K562 (cell line): ENCODE measurements around the gene GPR152. TPM values are rescaled to one million over a fixed set of nuclear protein-coding genes. Genes with fewer than 3 reads are reported as not detected.

Experiments
- ATAC-seq: fragments of 200-7000 bp; cut with Tn5 transposase; 3 replicates; pipeline ENCODE4 v1.9.1; 2020; ENCODE audit warnings: moderate library complexity
- BruUV-seq: library from RNA; stranded (reverse); fragments of 400-500 nt; replicated peaks from 2 replicates; lab custom pipeline; 2021; lab: Mats Ljungman, UMichigan
- CTCF ChIA-PET: fragments of 300-600 bp; formaldehyde crosslinking; extraction: SDS; loops from one replicate; lab custom pipeline; 2021; ENCODE audit warnings: low intra/inter-chr PET ratio; lab: Yijun Ruan, JAX
- POLR2A ChIA-PET: fragments of 300-600, 350-650 bp; sonication (Branson Sonifier 250); formaldehyde crosslinking; extraction: SDS; loops from one replicate; lab custom pipeline; 2021; ENCODE audit warnings: antibody characterized with exemption, inconsistent platforms; lab: Yijun Ruan, JAX
- DNase-seq, 4 experiments: peaks; one replicate each; pipeline versions ENCODE4 v3.0.0 to v3.0.0-alpha.2; 2011 to 2018; ENCODE audit warnings: low spot score in 3 of 4, mixed read lengths in 3 of 4; ENCODE audit errors: extremely low read depth in 1 of 4
- FAIRE-seq: peaks from 2 replicates; lab custom pipeline; 2011; peaks lifted over from hg19 to GRCh38; lab: Jason Lieb, UNC
- H2AFZ ChIP-seq: 2 replicates; pipeline ENCODE4 v1.6.0; 2011; ENCODE audit warnings: low read depth, low read length, control low read depth, inconsistent platforms
- H3K27ac ChIP-seq: fragments of 200-600 bp; 3 replicates; pipeline ENCODE4 v1.8.0; 2011; ENCODE audit warnings: low read depth, mild to moderate bottlenecking, control low read depth, inconsistent platforms, low read length, moderate library complexity, mixed read lengths; ENCODE audit errors: extremely low read depth
- H3K27me3 ChIP-seq, 2 experiments: fragments of 300-600 bp in 1 of 2; 2 replicates in 1 of 2; 3 replicates in 1 of 2; pipeline versions ENCODE4 v1.6.0 to v1.8.0; 2011; ENCODE audit warnings: inconsistent platforms in 2 of 2, low read length in 2 of 2, mild to moderate bottlenecking in 1 of 2, mixed read lengths in 1 of 2, moderate library complexity in 1 of 2; ENCODE audit not compliant: control insufficient read depth in 2 of 2, insufficient read depth in 2 of 2
- H3K36me3 ChIP-seq: fragments of 300-600 bp; 3 replicates; pipeline ENCODE4 v1.8.0; 2011; ENCODE audit warnings: mild to moderate bottlenecking, low read length, inconsistent platforms; ENCODE audit not compliant: control insufficient read depth, insufficient read depth
- H3K4me1 ChIP-seq, 2 experiments: fragments of 200-600 bp in 1 of 2; replicated peaks in 1 of 2; 2 replicates in 1 of 2; 3 replicates in 1 of 2; pipeline versions ENCODE4 v1.5.1 to v1.8.0; 2011; ENCODE audit warnings: inconsistent platforms in 2 of 2, low read length in 2 of 2, mild to moderate bottlenecking in 1 of 2, mixed read lengths in 1 of 2, moderate library complexity in 1 of 2; ENCODE audit not compliant: control insufficient read depth in 2 of 2, insufficient read depth in 2 of 2
- H3K4me2 ChIP-seq: 2 replicates; pipeline ENCODE4 v1.6.1; 2011; ENCODE audit warnings: low read length, control low read depth, inconsistent platforms, mixed read lengths; ENCODE audit not compliant: insufficient read depth
- H3K4me3 ChIP-seq: fragments of 200-600 bp; sonication (generic), shearing (Covaris generic); 2 replicates; pipeline ENCODE4 v1.5.1; 2016; ENCODE audit warnings: control low read depth, inconsistent platforms
- H3K79me2 ChIP-seq: fragments of 200-600 bp; 3 replicates; pipeline ENCODE4 v1.8.0; 2011; ENCODE audit warnings: low read length, inconsistent platforms; ENCODE audit not compliant: control insufficient read depth, insufficient read depth
- H3K9ac ChIP-seq, 2 experiments: 2 replicates each; pipeline versions ENCODE4 v1.6.0 to v1.6.1; 2011; ENCODE audit warnings: low read depth in 2 of 2, low read length in 2 of 2, control low read depth in 1 of 2, inconsistent platforms in 1 of 2, mild to moderate bottlenecking in 1 of 2, mixed read lengths in 1 of 2; ENCODE audit not compliant: insufficient read depth in 1 of 2
- H3K9me1 ChIP-seq: one replicate; pipeline ENCODE4 v1.6.0; 2011; ENCODE audit warnings: inconsistent platforms, mild to moderate bottlenecking, low read length, moderate library complexity; ENCODE audit not compliant: control insufficient read depth, insufficient read depth
- H3K9me3 ChIP-seq: replicated peaks from 2 replicates; pipeline ENCODE4 v1.5.1; 2011; ENCODE audit warnings: low read depth, low read length, inconsistent platforms; ENCODE audit not compliant: control insufficient read depth, insufficient read depth
- H4K20me1 ChIP-seq: replicated peaks from 2 replicates; pipeline ENCODE4 v1.6.1; 2011; ENCODE audit warnings: low read length, inconsistent platforms, mixed read lengths; ENCODE audit not compliant: control insufficient read depth, insufficient read depth
- MEF2D ChIP-seq: conservative IDR thresholded peaks from 2 replicates; pipeline ENCODE4 v1.6.1; 2016; ENCODE audit warnings: low read depth, missing genetic modification characterization, missing compliant biosample characterization
- WGBS: fragments of 100-300 bp; shearing (Covaris generic); methylation state at CpG from one replicate; pipeline ENCODE4 v1.1.6; 2016; ENCODE audit warnings: low coverage, mixed read lengths; ENCODE audit not compliant: insufficient coverage; ENCODE audit errors: missing lambda C conversion rate; 5-methylcytosine and 5-hydroxymethylcytosine counted together
- in situ Hi-C: fragments of 300-500 bp; cut with MboI; formaldehyde crosslinking; loops from 4 replicates; pipeline ENCODE4 v1.15.0; 2018; ENCODE audit warnings: inconsistent platforms, mixed read lengths
- intact Hi-C: fragments of 100-400 bp; cut with micrococcal nuclease; formaldehyde crosslinking; loops from 2 replicates; pipeline ENCODE4 v1.14.2; 2022
- polyA plus RNA-seq, 8 experiments: library from polyadenylated mRNA; depleted of rRNA in 4 of 8; stranded (reverse) in 5 of 8; unstranded in 3 of 8; fragments of >200 nt; fragmentation: Nextera tagmentation in 2 of 8; fragmentation: Illumina TruSeq in 1 of 8; extraction: Ambion mirVana in 2 of 8; extraction: Trizol in 1 of 8; gene quantifications; 2 replicates each; pipeline versions ENCODE4 v1.2.1 to v1.2.3, GENCODE V29; 2011 to 2014; ENCODE audit warnings: inconsistent platforms in 1 of 8, missing spikeins in 1 of 8
- total RNA-seq, 7 experiments: library from RNA; depleted of rRNA in 6 of 7; stranded (reverse); fragments of >200 nt in 6 of 7; fragmentation: Illumina TruSeq in 2 of 7; extraction: Trizol in 2 of 7; gene quantifications; 2 replicates each; pipeline versions ENCODE4 v1.2.1 to v1.2.3, GENCODE V29; 2011 to 2021; ENCODE audit warnings: low replicate concordance in 1 of 7
- TF ChIP-seq, protein P1 (sequence below): fragments of 250-450 bp; sonication (Bioruptor Pico); IDR thresholded peaks from 2 replicates; pipeline ENCODE4 v1.8.0; 2022; ENCODE audit warnings: inconsistent platforms, mild to moderate bottlenecking, moderate library complexity, borderline replicate concordance
- TF ChIP-seq, protein P2 (sequence below): sonication (generic); formaldehyde crosslinking; IDR thresholded peaks from 2 replicates; pipeline ENCODE4 v1.8.0; 2022; ENCODE audit warnings: missing genetic modification reagents, mild to moderate bottlenecking, moderate library complexity, borderline replicate concordance

GPR152 gene
- total and polyA plus RNA-seq, 9 of the 15 experiments (the other 6 are each of a cell fraction or from before 2014, with no cell fraction given) = not detected

DNA sequence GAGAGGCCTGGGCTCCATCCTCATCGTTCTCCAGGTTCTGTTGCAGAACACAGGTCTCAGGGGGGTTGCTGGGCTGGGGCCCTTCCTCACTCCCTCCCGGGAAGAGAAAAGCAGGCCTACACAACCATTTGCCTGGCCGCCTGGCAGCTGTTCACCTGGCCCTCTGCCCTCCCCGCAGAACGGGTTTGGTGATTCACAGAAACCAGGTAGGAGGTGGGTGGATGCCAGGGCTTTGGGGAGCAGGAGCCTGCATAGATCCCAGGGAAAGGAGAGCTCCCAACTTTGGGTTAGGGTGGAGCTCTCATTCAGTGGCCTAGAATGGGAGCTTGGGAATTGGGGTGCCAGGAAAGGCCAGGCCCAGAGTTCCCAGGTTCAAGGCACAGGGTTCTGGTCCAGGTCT lies 15.5 kb upstream of the GPR152 start:
- no peak overlapping the region; the same call in 2 of the 3 replicates for H3K27ac ChIP-seq
- ChIA-PET POLR2A (interaction anchor here (0.5 to 1.7 kb wide), 4 partner anchors 10 to 77 kb away, joined by 3 to 4 read pairs (median 3); partner anchors contain the start of gene AIP), CTCF (interaction anchor here (1.3 kb wide), 1 partner anchor 66 kb away, joined by 3 read pairs; no protein-coding TSS in a partner anchor)
- H3K79me2 ChIP-seq = peaks cover 12% of the 10 kb centered on the region
- WGBS = 62% methylated on average over 5 of the region's 5 CpGs
- H3K36me3 ChIP-seq = no peaks in the 10 kb centered on the region
- no peak overlapping the region for H2AFZ ChIP-seq
- H3K27me3 ChIP-seq = no peaks in the 10 kb centered on the region
- ATAC-seq (no peak), DNase-seq (no peak), FAIRE-seq (no peak)
- H3K4me3 ChIP-seq = peak overlapping the region; percentile 76
- H3K4me2 ChIP-seq = peak overlapping the region; percentile 83
- H3K4me1 ChIP-seq = peaks cover 19 to 51% of the 10 kb centered on the region in 2 experiments; a peak in 4 of 5 replicates
- H3K9ac ChIP-seq = peak overlapping the region; percentile 73 to 90
- no peaks in the 10 kb centered on the region for H4K20me1 ChIP-seq
- TF ChIP-seq, protein P1, sequence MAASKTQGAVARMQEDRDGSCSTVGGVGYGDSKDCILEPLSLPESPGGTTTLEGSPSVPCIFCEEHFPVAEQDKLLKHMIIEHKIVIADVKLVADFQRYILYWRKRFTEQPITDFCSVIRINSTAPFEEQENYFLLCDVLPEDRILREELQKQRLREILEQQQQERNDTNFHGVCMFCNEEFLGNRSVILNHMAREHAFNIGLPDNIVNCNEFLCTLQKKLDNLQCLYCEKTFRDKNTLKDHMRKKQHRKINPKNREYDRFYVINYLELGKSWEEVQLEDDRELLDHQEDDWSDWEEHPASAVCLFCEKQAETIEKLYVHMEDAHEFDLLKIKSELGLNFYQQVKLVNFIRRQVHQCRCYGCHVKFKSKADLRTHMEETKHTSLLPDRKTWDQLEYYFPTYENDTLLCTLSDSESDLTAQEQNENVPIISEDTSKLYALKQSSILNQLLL (CRISPR knock-in tag) = no peak
- TF ChIP-seq, protein P2, sequence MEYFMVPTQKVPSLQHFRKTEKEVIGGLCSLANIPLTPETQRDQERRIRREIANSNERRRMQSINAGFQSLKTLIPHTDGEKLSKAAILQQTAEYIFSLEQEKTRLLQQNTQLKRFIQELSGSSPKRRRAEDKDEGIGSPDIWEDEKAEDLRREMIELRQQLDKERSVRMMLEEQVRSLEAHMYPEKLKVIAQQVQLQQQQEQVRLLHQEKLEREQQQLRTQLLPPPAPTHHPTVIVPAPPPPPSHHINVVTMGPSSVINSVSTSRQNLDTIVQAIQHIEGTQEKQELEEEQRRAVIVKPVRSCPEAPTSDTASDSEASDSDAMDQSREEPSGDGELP (CRISPR knock-in tag) = peak; percentile 36; the same call in 1 of the 2 replicates
- TF ChIP-seq MEF2D (tag) = no peak
- TF ChIP-seq, all 486 proteins: peak for 1
- in situ Hi-C loops (no loop called here), intact Hi-C loops (loop anchor here (5.0 kb wide), 1 partner anchor 46 kb away; no protein-coding TSS in a partner anchor)
- TSS peak; percentile 26 for BruUV-seq
- no peaks in the 10 kb centered on the region for H3K9me1 ChIP-seq
- no peaks in the 10 kb centered on the region for H3K9me3 ChIP-seq
